GM13976 (cell line): ENCODE data around the gene DDO.

Source experiments
- DNase-seq: peaks from one replicate; pipeline ENCODE4 v3.0.0; 2012; ENCODE audit warnings: low spot score
- in situ Hi-C: fragments of 300-500 bp; cut with MboI; formaldehyde crosslinking; loops from one replicate; pipeline ENCODE4 v1.12.0; 2022; ENCODE audit warnings: low sequenced_read_pairs, mixed read lengths, inconsistent platforms; ENCODE audit not compliant: unreplicated experiment
- TF ChIP-seq, protein P1 (sequence below): IDR thresholded peaks from 2 replicates; pipeline ENCODE4 v1.5.1; 2012; ENCODE audit warnings: borderline replicate concordance, mild to moderate bottlenecking; ENCODE audit not compliant: insufficient read depth; ENCODE audit errors: extremely low read depth, missing control alignments, control extremely low read depth

The DDO gene

DNA sequence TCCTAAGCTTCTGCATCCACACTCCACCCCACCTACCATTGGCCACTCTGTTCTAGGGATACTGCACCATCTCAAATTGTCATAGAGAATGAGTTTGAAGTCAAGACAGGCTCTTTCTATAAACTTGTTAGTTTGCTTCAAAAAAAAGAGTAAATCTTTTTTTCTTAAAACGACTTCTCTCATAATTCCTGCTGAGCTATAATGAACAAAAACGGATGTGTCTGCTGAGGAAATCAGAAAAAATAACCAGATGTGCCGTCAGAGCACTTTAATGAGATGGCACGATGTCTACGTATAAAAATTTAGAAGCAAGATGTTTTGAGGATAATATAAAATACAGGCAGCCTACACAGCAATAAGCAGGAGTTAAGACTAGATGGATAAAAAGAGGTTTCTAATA is 24.0 kb upstream of the DDO start:
- no peak for DNase-seq
- in situ Hi-C loops, result no loop called here
- TF ChIP-seq, protein P1, sequence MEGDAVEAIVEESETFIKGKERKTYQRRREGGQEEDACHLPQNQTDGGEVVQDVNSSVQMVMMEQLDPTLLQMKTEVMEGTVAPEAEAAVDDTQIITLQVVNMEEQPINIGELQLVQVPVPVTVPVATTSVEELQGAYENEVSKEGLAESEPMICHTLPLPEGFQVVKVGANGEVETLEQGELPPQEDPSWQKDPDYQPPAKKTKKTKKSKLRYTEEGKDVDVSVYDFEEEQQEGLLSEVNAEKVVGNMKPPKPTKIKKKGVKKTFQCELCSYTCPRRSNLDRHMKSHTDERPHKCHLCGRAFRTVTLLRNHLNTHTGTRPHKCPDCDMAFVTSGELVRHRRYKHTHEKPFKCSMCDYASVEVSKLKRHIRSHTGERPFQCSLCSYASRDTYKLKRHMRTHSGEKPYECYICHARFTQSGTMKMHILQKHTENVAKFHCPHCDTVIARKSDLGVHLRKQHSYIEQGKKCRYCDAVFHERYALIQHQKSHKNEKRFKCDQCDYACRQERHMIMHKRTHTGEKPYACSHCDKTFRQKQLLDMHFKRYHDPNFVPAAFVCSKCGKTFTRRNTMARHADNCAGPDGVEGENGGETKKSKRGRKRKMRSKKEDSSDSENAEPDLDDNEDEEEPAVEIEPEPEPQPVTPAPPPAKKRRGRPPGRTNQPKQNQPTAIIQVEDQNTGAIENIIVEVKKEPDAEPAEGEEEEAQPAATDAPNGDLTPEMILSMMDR, result no peak

- TF ChIP-seq, protein P1, result no peak
- in situ Hi-C loops, result no loop called here
- no peak for DNase-seq
Measured at GRCh38 chr6:110434961-110435602, 19.7 kb upstream of the DDO start.

DNA sequence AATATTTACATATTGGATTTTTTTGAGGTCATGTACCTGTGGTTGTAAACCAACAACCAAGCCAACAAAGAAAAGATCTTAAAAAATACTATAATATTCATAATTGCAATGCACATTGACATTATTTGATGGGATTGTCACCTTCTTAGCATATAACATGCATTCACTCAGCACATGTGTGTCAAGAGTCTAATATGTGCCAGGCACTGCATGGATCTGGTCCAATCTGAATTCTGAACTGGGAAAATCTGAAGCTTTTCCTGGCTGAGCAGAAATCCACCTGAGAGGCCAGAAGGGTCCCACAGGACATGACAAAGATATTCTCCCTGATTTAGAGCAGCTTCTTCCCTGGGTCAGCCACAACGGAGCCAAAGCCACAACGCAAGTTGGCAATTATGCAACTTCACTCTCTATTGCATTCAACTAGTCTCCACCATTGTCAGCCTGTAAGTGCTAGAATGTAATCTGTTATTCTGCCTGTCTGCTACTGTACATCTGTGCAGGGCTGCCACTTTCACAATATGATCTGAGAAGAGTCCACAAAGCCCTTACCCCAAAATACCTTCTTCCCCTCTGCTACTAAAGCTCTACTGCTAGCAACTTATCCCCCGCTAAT is 17.0 kb upstream of the DDO start:
- in situ Hi-C loops, result no loop called here
- no peak for DNase-seq
- TF ChIP-seq, protein P1, result no peak

GRCh38 chr6:110430741-110431140 is 15.4 kb upstream of the DDO start:
- in situ Hi-C loops, result no loop called here
- TF ChIP-seq, protein P1, result no peak
- no peak for DNase-seq

GRCh38 chr6:110430236-110430635 is 14.9 kb upstream of the DDO start:
- no peak for DNase-seq
- TF ChIP-seq, protein P1, result no peak
- in situ Hi-C loops, result no loop called here

DNA sequence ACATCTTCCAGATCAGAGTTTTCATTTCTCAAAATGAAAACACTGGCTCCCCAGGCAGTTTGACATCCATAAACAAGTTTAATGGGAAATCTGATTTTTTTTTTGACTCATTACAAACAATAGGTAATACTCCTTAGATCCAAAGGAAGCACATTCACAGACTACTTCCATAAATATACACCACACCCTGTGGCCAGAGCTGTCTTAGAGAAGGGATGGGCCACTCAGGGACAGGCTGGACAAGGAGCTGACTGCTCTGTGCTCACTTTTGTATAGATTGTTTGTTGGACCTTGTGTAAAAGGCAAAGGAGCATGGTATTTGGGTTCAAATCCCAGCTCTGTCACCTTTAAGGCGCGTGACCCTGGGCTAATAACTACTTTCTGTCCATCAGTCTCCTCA is 12.8 kb upstream of the DDO start:
- in situ Hi-C loops, result no loop called here
- DNase-seq, result no peak
- TF ChIP-seq, protein P1, result no peak
